WERI-Rb-1 (cell line): ENCODE measurements around the gene ORC5.
A peak's percentile ranks its signal among the peaks of the same experiment; 100 is the strongest.

Experiments used
- DNase-seq: peaks from one replicate; pipeline ENCODE4 v3.0.0-alpha.2; 2020
- H3K27ac ChIP-seq: fragments of 250-450 bp; sonication (Bioruptor Pico); 2 replicates; pipeline ENCODE4 v1.5.1; 2020; ENCODE audit warnings: mild to moderate bottlenecking, moderate library complexity
- H3K27me3 ChIP-seq: fragments of 250-450 bp; sonication (Bioruptor Pico); 2 replicates; pipeline ENCODE4 v1.5.1; 2021; ENCODE audit warnings: mild to moderate bottlenecking, low read depth, moderate library complexity; ENCODE audit not compliant: insufficient read depth, severe bottlenecking
- H3K36me3 ChIP-seq: fragments of 250-450 bp; sonication (Bioruptor Pico); 2 replicates; pipeline ENCODE4 v1.5.1; 2020; ENCODE audit warnings: mild to moderate bottlenecking, moderate library complexity
- H3K4me3 ChIP-seq: 2 replicates; pipeline ENCODE4 v1.5.1; 2011; ENCODE audit warnings: low read depth, mild to moderate bottlenecking, control low read depth, low read length
- H3K9me3 ChIP-seq: fragments of 250-450 bp; sonication (Bioruptor Pico); 2 replicates; pipeline ENCODE4 v1.5.1; 2021; ENCODE audit warnings: mild to moderate bottlenecking, moderate library complexity; ENCODE audit not compliant: severe bottlenecking
- CTCF ChIP-seq: IDR thresholded peaks from 2 replicates; pipeline ENCODE4 v1.5.1; 2011; ENCODE audit warnings: low read depth, mild to moderate bottlenecking, control low read depth, inconsistent platforms, low read length

Gene ORC5

DNA sequence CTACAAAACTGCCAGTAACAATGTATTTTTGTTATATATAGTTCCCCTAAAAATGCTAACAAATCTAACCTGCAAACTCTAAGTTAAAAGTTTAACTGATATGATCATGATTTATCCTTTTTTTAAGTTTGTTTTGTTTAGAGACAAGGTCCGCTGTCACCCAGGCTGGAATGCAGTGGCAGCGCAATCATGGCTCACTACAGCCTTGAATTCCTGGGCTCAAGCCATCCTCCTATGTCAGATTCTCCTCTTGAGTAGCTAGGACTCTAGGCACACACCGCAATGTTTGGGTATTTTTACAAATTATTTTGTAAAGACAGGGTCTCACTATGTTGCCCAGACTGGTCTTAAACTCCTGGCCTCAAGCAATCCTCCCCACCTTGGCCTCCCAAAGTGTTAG, 46.6 kb downstream of the ORC5 start:
- Histone ChIP-seq H3K27ac (no peak overlapping the region), H3K9me3 (no peaks in the 10 kb centered on the region), H3K4me3 (no peak overlapping the region), H3K36me3 (peaks cover 16% of the 10 kb centered on the region), H3K27me3 (no peaks in the 10 kb centered on the region)
- no peak for TF ChIP-seq CTCF
- no peak for DNase-seq

DNA sequence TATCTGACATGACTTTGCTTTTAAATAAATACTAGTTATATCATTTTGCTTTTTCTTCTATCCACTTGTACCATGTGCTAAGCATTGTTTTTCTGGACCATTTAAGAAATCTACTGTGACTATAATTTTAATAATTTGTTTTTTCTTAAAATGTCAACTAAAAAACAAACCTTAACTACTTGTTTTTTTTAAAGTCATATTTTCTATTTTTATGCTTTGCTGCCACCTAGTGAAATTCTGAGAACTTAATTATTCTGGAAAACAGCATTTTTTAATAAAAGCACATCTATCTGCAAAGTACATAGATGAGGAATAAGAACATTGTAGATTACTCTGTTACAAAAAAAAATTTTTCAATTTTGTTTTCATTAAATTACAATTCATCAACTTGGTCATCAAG, 47.4 kb downstream of the ORC5 start:
- TF ChIP-seq CTCF = no peak
- no peak overlapping the region for H3K4me3 ChIP-seq
- H3K27ac ChIP-seq = no peak overlapping the region
- H3K36me3 ChIP-seq = peaks cover 16% of the 10 kb centered on the region
- H3K9me3 ChIP-seq = no peaks in the 10 kb centered on the region
- no peak for DNase-seq
- no peaks in the 10 kb centered on the region for H3K27me3 ChIP-seq

DNA sequence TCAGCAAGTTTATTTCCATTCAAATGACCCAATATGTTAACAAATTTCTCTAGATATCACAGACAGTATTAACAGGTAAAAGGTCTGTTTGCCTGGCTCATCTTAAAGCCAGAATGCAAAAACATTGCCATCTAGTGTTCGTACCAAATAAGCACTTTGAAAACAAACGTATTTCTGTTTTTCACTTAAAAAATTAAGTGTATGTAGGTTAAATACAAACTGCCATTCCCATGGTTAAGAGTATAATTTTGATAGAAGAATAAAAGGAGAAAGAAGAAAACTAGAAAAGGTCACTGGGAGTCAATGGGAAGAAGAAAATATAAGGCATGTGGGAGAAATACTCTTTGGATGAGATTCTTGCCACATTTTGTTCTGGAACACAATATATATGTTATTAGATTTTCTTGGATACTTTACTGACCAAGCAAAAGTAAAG, 51.0 kb downstream of the ORC5 start:
- H3K27me3 ChIP-seq = no peaks in the 10 kb centered on the region
- no peaks in the 10 kb centered on the region for H3K9me3 ChIP-seq
- no peak overlapping the region for H3K27ac ChIP-seq
- peaks cover 3% of the 10 kb centered on the region; the same call in 1 of the 2 replicates for H3K36me3 ChIP-seq
- H3K4me3 ChIP-seq = no peak overlapping the region
- no peak for DNase-seq
- TF ChIP-seq CTCF = peak; percentile 25; the same call in 1 of the 2 replicates

DNA sequence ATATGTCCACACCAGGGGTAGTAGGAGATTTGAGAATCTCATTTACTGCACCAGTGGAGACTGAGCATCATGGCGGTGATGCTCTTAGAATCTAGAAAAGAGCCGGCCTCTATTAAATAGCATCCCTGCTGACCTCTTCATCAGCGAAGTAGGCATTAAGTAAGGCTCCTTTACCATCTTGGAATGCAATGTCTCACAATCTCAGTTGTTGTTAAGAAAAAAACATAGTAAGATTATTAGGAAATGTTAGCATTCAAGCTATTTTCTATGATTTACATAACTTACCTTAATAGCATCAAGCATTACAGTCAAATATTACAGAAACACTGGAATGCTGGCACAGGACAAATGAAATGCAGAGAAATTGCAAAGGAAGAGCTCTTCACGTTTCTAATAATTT, 54.5 kb downstream of the ORC5 start:
- Histone ChIP-seq H3K9me3 (no peaks in the 10 kb centered on the region), H3K27ac (no peak overlapping the region), H3K4me3 (no peak overlapping the region), H3K36me3 (no peaks in the 10 kb centered on the region), H3K27me3 (no peaks in the 10 kb centered on the region)
- no peak for TF ChIP-seq CTCF
- DNase-seq = no peak

GRCh38 chr7:104152468-104152867, 55.3 kb downstream of the ORC5 start:
- Histone ChIP-seq H3K27ac (no peak overlapping the region), H3K36me3 (no peaks in the 10 kb centered on the region), H3K27me3 (no peaks in the 10 kb centered on the region), H3K9me3 (no peaks in the 10 kb centered on the region), H3K4me3 (no peak overlapping the region)
- TF ChIP-seq CTCF = no peak
- no peak for DNase-seq

- no peak for TF ChIP-seq CTCF
- no peak for DNase-seq
- H3K36me3 ChIP-seq = no peaks in the 10 kb centered on the region
- H3K27me3 ChIP-seq = no peaks in the 10 kb centered on the region
- no peaks in the 10 kb centered on the region for H3K9me3 ChIP-seq
- no peak overlapping the region for H3K27ac ChIP-seq
- H3K4me3 ChIP-seq = no peak overlapping the region
These were observed 57.3 kb downstream of the ORC5 start for GRCh38 chr7:104150470-104150869.
